Stimulated activated CD8-positive, alpha-beta memory T cell treated with anti-CD3 and anti-CD28 coated beads, Interleukin-4, amount 100 ng/mL, for 1 hour (primary cell): Measurements from ENCODE around the gene LAMB3.

Experiments
- DNase-seq, 2 donors: peaks; one replicate each; pipeline ENCODE4 v3.0.0-alpha.2; 2020; ENCODE audit warnings: low read depth in 2 of 2, low spot score in 1 of 2

Gene LAMB3

DNA sequence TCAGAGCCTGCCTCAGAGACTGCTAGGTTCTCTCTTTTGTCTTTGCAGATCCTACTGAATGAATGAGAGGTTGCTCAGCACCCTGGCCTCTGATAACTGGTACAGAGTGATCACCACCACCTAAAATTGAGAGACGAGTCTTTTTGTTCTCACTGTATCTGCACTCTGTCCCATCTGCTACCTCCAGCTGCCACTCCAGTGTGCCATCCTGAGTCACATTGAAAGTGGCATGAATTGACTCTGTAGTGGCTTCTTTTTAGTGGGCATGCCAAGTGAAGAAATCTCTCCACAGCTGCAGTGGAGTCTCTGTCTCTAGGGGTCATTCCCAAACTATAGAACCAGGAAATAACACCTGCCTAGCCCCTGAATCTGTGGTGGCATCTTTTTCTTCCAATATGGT is 54.0 kb downstream of the LAMB3 start:
- DNase-seq: no peak

DNA sequence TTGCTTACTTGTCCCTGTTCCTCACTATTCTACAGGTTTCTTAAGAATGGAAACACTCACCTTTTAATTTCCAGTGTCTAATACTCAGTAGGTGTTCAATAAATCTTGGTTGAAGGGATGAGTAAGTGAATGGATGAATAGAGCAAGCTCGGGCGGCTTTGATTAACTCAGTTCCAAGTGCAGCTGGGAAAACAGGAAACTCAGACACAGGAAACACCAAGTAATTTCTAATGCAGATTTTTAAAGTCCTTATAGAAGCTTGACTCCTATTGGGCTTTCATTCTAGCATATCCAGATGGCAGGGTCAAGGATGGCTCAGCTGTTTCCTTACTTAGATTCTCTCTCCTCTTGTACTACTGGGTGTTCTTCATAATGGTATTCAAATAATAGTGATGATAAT is 54.7 kb downstream of the LAMB3 start:
- DNase-seq: no peak

DNA sequence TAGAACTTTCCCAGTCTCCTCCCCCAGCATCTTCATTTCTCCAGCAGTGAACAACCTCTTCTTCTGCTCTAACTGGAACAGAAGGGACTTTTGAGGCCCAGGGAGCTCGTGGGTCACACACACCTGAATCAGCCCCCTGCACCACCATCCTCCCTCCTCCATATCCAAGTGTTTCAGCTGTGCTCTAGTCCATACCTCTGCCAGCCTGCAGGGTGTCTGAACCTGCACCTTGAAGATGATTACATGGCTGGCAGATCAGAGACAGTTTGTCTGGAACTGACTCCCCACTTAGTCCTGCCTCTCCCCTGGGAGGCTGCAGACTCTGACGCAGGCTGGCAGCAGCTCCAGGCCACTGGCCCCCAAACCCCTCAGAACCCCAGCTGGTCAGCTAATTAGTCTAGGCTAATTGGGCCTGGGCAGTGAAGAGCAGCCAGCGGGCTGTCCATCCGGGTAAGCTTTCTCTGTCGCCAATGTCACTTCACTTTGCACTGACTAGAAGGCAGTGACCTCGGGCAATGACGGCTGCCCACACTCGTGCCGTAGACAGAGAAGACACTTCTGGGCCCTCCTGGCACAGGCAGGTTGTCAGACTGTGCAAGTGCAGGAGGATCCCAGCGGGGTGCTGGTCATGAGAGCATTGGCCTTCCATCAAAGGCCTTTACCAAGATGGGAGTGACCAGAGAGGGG is 56.5 kb downstream of the LAMB3 start:
- DNase-seq: no peak

DNA sequence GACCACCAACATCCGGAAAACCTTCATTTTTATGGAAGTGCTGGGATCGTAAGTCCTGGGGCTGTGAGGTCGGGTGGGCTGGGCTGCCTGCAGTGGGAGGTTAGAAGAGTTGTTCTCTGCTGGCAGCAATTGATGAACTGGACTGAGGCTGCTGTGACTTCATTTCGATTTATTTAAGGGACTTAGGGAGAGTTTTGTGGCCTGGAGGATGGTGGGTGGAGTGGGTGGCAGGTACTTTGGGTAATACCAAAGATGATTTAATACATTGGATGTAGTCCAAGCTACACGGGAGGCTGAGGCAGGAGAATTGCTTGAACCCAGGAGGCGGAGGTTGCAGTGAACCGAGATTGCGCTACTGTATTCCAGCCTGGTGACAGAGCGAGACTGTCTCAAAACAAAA is 57.2 kb downstream of the LAMB3 start:
- DNase-seq: no peak

DNA sequence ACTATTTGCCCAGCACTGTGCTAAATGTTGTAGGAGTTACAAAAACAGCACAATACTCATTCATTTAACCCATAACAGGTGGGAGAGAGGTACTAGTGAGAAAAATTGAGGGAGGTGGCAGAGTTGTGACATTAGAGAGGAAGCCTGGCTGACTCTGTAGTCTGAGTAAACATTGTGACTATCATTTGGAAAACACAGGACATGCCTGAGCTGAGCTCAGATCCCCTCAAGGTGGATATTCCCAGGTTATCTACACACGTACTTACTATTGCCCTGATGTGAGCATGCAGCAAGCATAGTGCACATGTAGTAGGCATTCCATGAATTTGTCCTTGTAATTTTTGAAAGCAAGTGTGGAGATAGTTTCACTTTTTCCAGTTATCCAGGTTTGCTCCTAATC is 57.8 kb downstream of the LAMB3 start:
- DNase-seq: no peak

DNA sequence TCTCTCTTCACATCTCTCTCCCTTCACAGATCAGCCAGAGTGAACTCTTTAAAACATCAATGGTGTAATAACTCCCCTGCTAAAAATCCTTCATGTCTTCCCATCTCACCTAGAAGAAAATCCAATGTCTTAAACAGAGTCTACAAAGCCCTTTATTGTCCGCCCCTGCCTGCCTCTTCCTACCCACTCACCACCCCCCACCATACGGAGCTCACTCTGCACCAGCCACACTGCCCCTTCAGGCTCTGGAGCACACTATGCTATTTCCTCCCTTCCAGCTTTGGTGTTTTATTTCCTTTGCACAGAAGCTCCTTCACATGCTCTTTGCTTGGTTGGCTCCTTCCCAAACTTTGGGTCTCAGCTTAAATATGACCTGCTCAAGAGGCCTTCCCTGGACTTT is 58.5 kb downstream of the LAMB3 start:
- DNase-seq: no peak

DNA sequence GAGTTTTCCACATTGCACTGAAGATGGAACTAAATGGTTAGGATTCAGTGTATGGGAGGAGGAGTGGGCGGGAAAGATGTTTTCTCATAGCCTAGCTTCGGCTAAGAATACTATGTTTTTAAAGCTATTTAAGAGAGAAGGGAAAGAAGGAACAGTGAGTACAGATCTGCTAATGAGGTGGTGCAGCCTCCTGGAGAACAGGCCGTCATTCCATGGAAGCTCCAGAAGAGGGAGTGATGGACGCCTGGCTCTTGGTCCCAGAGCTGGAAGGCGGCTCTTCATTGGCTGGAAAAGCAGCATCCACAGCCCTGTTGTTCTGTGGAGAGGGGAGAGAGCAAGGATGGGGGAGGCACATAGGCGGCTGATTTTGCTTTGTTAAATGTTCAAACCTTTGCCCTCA is 61.8 kb downstream of the LAMB3 start:
- DNase-seq: no peak

DNA sequence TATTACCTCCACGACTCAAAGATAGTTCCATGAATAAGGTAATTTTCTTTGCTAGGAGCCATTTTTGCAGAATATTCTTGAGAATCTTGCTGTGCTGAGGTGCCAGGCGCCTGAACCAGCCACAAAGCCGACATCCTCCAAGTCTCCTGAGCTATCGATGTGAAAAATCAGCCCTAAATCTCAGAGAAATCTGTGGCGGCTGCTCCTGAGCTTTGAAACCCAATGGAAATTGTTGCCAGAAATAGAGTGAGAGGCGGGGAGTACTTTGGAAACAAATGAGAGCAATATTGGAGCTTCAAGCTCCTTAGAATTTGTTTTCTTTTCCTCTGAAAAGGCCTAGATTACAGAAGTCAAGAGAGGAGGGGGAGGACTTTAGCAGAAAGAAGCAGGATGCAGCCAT is 62.4 kb downstream of the LAMB3 start:
- DNase-seq: no peak

DNA sequence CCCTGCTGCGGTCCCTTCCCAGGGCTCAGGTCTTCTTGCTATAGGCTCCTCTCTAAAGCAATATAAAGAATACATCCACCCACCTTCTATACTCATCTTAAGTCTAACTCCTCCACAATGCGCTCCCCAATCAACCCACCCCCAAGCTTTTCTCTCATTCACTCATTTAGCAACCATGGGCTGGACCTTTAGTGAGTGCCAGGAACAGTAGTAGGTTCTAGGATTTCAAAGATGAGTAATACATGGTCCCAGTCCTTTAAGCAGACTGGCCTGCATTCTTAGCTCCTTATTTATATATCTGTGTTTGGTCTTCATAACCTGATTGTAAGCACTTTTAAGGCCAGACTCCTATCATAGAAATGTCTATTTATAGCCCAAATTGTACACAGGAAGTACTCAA is 62.8 kb downstream of the LAMB3 start:
- DNase-seq: no peak

DNA sequence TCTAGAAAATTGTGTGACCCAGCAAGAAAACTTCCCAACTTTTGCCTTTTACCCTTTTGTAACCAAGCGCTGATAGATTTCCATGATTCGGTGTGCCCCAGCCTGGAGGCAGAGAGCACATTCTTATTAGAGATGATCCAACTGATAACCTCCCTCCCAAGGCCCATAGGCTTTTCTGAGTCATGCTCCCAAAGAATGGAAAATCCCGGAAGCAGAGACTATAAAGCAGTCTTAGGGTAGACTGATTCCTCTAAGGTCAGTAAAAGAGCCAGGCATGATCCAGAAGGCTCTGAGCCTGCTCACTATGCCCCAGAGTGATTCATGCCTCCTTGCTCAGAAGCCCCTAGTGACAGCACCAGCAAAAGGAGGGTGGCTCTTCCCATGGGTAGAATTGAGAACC is 64.4 kb downstream of the LAMB3 start:
- DNase-seq: no peak

DNA sequence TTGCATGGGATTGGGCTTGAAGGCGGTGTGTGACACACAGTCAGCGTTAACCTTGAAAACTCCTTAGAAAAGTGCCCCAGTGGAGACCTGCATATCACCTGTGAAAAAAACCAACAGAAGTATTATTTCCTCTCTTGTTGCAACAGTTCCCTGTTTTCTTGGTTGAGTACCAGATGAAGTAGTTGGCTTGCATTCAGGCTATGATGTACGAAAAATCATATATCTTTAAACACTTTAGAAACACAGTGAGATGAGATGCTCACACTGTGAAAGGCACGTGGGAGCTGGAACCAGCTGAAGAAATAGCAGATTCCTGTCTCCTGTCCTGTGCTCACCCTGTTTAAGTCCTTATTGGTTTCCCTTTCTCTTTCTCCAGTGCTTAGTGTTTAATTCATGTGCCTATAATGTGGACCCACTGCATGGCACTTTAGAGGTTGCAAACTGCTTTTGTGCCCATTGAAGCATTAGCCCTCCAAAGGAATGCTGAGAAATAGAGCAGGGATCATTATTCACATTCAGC is 65.9 kb downstream of the LAMB3 start:
- no peak for DNase-seq

DNA sequence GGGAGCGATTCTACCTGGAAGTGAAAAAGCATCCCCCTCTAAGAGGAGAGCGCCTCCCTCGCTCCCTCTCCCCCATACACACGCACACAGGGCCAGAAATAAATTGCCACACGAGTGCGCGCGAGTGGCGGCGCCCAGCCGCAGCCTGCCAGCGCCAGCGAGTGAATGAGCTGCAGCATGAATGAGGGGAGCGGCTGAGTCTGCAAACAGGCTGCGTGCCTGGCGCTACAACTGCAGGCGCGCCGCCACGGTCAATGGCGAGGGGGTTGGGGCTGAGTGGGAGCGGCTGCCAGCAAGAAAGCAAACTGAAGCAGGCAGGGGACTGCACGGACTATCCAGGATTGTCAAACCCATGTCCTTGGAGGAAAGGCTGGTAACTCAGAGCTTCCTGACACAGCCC is 66.6 kb downstream of the LAMB3 start:
- no peak for DNase-seq

DNA sequence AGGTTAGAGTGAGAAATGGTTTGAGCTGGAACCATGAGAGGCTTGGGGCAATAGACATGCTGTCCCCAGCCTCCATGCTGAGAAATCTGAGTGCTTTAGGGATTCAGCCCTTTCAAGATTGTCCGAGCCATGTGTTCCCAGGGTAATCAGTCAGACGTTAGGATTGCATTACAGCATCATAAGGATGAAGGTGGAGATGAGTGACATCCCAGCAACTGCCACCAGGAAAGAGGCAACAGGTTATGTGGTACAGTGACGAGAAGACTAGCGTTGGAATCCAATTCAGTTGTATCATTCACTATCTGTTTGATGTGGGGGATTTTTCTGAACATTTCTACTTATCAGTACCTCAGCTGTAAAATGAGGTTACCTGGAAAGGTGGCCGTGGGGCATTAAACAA is 67.0 kb downstream of the LAMB3 start:
- DNase-seq: no peak

DNA sequence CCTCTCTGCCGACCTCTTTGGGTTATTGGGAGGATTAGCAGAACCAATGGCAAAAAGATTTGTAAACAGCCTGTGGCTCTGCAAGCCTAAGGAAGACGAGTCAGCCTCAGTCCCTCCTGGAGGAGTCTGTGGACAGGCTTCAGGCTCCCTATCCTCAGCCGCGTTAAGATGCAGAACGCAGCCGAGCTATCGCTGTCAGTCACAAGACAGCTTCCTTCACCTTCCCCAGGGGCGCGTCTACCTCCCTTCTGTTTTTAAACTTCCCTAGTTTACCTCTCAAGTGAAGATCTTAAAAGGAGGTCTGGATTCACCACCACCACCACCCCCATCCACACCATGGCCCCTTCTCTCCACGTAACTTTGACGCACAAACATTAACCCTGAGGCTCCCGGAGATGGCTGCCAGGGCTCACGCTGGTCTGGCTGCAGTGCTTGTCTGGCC is 68.0 kb downstream of the LAMB3 start:
- no peak for DNase-seq

DNA sequence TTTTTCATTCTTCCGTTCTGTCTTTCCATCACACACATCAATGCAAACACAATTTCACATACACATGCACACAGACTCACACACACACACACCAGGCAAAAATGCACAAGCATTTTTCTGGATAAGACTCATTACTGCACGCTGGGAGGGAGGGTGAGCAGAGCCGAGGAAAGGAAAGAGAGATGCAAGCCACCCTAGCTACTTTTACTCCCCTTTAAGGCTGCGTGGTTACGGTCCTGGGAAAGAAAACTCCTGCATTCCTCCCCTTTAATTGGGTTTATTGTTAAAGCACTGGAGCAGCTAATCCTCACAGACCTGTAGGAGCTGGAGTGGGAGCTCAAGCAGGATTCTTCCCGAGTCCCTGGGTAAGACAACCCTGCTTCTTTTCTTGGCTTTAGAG is 68.8 kb downstream of the LAMB3 start, which contains the start of gene CAMK1G:
TSS of gene CAMK1G (plus strand) at position 307 of the 400 bp plus-strand sequence. CDS start 11,270 bp downstream, outside the sequence.
- no peak for DNase-seq

DNA sequence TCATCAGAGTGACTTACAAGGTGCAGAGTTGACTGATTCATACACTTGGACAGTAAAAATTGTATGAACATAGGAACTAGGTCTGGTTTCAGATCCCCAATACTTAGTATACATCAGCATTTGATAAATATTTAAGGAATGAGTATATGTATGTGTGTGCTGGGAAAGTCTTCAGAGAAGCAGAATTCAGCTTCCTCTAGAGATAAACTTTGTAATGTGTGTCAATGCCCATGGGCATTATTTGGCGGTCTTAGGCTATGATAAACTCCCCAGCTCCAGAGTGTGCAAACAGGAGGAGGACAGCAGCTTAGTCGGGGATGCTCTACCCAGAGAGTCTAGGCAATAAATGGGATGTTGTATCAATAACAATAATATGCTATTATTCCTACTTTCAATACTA is 71.6 kb downstream of the LAMB3 start:
- DNase-seq: no peak

DNA sequence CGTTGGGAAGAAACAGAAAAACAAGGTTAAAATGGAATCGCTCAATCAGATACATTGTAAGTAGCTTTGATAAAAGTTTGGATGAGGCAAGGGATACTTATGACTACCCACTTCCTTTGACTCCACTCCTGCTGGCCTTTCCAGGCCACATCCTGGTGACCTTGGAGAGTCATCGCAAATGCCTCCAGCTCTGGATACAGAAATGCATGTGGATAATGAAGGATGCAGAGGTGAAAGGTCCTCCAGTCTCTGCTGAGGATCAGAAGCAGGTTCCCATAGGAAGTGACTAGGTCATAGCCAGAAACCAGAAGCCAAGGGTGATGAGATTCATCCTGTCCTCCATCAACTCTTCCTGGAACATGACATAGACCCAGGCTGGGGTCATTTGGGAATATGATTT is 74.9 kb downstream of the LAMB3 start:
- no peak for DNase-seq

DNA sequence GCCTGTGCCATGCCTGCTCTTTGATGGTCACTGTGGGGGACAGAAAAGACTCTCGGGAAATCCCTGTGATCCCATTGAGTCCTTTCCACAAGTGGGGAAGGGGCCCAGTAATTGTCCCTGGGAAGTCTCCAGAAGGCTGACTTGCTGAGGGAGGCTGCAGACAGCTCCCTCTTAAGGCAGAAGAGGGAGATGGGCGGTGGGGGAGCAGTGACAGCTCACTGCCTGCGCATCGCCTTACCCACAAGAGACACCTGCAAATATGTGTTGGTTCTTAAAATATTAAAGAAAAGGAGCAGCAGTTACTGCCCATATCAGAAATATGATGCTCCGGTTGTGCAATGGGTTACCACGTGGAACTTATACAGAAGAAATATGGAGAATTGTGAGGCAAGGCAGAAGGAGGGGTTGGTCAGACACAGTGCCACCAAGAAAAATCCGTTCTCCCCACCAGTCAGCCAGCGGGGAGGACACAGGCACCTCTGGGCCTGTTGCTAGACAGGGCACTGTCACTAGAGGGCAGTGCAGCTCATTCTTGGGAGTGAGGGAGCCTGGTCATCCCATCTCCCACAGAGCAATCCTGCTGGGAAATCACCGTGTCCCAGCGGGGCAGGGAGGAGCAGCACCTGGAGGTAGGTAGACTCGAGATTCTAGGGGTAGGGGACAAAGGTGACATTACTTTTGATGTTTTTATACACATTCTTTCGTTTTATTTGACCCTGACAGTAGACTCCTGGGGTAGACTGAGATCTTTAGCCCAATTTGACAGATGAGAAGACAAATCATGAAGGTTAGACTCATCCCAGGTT is 75.6 kb downstream of the LAMB3 start:
- DNase-seq: peak; percentile 8 to 34

DNA sequence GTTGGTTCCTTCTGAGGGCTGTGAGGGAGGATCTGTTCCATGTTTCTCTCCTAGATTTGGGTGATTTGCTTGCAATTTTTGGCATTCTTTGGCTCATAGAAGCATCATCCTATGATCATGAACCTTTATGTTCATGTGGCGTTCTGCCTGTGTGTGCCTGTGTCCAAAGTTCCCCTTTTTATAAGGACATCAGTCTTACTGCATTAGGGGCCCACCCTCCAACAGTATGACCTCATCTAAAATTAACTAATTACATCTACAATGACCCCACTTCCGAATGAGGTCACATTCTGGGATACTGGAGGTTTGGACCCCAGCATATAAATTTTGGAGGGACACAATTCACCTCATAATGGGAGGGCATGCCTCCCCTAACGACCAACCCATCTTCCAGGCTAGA is 81.5 kb downstream of the LAMB3 start:
- no peak for DNase-seq

DNA sequence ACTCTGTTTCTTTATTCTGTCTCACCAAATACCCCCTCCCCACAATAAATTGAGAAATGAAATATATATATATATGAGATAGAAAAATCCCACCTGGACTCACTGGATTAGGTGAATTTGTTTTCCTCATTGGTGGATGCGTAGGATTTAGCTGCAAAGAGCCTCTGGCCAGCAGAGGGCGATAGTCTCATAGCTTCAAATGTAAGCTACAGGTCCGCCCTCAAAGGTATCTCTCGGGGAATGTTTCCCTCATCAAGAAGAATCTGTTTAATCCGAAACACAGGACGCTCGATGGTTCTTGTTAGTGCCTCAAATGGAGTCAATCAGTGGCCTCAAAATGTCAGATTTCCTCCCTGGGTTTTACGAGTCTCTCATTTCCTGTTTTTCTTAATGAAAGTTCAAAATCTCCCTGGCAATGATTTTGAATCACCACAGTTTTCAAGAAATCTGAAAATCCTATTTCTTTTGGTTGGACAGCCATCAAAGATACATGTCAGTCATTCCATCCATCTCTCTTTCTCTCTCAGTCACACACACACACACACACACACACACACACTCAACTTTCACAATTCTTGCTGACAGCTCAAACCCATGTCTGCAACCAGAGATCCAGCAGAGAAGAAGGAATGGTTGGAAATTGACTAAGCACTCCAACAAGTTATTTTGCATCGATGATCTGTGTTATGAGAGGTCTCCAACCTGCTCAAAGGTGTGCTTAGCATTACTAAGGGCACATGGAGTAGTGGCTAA is 82.6 kb downstream of the LAMB3 start:
- DNase-seq: peak; percentile 23 to 59

DNA sequence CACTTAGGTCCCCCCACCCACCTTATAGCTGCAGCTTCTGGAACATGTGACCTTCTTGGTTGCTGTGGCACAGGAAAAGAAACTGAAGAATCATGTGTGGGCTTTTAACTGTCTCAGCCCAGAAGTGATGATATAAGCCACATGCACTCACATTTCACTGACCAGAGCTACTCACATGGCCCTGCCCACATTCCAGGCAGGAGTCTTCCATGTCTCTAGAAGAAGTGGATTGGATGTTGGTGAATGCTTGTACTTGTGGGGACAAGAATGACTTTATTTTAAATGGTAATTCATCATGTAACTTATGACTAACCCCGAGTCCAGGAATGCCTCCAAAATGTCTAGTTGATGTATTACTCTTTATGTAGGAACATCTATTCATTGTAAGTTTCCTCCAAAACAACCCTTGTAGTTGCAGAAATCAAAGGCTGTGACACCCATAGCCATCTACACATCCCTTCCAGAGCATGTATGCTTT is 84.5 kb downstream of the LAMB3 start:
- no peak for DNase-seq
